SH-SY5Y (cell line): ENCODE results near the gene ATP1B2.

Experiments used
- GATA2 ChIP-seq: IDR thresholded peaks from 2 replicates; pipeline ENCODE4 v1.6.1; 2011; ENCODE audit warnings: mild to moderate bottlenecking, low read depth, low read length
- GATA3 ChIP-seq: IDR thresholded peaks from 2 replicates; pipeline ENCODE4 v1.6.1; 2011; ENCODE audit warnings: low read depth, mild to moderate bottlenecking, low read length, moderate library complexity

The ATP1B2 gene

DNA sequence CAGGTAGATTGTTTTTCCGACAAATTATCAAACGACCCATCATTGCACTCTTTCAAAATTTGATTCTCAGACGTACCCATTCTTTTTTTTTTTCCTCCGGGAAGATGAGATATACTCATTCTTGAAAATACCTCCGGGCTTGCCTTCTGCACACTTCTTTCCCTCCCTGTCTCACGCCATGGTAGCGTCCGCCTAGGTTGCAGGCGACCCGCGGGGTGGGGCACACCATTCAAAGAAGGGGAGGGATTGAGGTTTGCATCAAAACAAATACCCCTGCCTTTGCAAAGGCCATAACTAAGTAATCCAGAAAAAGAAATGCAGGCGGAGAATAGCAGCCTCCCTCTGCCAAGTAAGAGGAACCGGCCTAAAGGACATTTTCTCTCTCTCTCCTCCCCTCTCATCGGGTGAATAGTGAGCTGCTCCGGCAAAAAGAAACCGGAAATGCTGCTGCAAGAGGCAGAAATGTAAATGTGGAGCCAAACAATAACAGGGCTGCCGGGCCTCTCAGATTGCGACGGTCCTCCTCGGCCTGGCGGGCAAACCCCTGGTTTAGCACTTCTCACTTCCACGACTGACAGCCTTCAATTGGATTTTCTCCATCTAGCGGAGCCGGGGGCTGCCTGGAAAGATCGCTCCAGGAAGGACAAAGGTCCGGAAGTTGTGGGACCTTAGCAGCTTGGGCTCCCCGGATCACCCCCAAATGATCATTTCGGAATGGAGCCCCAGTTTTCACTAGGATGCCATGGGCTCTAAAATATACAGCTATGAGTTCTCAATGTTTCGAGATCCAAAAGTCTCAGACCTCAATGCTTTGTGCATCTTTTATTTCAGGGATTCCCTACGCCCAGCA is 35.7 kb downstream of the ATP1B2 start:
- TF ChIP-seq GATA2 (no peak), GATA3 (no peak)

DNA sequence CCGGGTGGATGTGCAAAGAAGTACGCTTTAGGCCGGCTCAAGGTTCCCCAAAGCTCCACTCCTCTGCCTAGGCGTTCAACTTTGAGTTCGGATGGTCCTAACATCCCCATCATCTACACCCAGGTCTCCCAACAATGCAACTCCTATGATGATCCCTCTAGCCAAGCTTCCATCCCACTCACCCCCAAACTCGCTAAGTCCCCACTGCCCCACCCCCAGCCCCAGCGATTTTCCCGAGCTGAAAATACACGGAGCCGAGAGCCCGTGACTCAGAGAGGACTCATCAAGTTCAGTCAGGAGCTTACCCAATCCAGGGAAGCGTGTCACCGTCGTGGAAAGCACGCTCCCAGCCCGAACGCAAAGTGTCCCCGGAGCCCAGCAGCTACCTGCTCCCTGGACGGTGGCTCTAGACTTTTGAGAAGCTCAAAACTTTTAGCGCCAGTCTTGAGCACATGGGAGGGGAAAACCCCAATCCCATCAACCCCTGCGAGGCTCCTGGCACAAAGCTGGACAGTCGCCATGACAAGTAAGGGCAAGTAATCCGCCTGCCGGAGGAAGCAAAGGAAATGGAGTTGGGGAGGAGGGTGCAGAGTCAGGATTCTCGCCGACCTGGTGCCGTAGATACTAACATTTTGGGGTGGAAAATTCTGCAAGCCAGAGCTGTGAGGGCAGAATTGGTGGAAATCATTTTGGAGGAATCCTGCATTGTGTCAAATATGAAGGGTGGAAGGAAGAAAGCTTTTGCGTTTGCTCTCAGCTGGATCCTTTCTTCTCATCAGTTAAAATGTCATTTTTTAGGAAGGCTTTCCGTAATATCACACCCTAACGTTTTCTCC is 36.6 kb downstream of the ATP1B2 start, which contains the start of gene TP53:
Gene TP53 (minus strand): TSS at position 419 of the 836 bp plus-strand sequence. CDS start 10,896 bp downstream, outside the sequence.
- TF ChIP-seq GATA3, result no peak
- no peak for TF ChIP-seq GATA2

DNA sequence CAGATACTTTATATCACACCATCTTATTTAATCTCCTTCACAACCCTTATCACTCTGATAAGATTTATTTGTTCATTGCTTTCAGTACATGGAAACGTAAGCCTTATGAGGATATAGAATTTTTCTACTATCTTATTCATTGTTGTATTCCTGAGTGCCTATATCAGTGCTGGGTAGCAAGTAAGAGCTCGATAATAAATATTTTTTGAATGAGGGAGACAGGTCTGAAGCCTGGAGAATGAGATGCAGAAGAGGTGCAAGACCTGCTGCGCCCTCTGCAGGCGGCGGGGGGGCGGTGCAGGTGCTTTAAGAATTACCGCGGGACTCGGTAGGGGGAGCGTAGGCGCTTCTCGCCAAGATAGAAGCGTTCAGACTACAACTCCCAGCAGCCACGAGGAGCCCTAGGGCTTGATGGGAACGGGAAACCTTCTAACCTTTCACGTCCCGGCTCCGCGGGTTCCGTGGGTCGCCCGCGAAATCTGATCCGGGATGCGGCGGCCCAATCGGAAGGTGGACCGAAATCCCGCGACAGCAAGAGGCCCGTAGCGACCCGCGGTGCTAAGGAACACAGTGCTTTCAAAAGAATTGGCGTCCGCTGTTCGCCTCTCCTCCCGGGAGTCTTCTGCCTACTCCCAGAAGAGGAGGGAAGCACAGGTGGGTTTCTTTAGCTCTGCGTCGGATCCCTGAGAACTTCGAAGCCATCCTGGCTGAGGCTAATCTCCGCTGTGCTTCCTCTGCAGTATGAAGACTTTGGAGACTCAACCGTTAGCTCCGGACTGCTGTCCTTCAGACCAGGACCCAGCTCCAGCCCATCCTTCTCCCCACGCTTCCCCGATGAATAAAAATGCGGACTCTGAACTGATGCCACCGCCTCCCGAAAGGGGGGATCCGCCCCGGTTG is 37.4 kb downstream of the ATP1B2 start, which contains the start of gene WRAP53:
Gene WRAP53 (plus strand): TSS at position 570 of the 900 bp plus-strand sequence. CDS start 172 bp downstream, at position 742.
- TF ChIP-seq GATA3 (no peak), GATA2 (no peak)

DNA sequence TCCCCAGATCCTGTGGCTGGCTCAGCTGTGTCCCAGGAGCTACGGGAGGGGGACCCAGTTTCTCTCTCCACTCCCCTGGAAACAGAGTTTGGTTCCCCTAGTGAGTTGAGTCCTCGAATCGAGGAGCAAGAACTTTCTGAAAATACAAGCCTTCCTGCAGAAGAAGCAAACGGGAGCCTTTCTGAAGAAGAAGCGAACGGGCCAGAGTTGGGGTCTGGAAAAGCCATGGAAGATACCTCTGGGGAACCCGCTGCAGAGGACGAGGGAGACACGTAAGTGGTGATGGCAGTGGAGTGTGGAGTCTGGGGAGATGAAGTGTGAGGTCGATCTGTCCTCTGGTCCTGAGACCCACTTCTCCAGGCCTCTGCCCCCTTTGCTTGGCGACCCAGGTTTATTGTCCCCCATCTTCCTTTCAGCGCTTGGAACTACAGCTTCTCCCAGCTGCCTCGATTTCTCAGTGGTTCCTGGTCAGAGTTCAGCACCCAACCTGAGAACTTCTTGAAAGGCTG is 38.1 kb downstream of the ATP1B2 start:
- TF ChIP-seq GATA2 (no peak), GATA3 (no peak)

DNA sequence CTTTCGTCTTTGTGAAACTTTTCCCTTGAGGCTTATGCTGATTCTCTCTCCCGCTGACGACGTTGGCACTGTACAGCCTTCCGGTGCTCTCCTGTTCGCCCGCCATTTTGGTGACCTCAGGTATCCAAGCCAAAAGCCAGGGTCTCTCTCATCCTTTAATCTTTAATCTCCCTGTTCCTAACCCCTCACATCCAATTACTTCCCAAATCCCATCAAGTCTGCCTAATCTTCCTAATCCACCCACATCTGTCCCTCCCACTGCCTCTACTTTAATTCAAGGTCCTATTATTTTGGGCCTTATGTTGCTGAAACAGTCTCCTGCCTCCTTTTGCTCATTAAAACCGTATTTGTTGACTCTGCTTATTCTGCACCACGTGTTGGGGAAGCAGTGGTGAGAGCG is 44.9 kb downstream of the ATP1B2 start:
- no peak for TF ChIP-seq GATA2
- TF ChIP-seq GATA3, result no peak

DNA sequence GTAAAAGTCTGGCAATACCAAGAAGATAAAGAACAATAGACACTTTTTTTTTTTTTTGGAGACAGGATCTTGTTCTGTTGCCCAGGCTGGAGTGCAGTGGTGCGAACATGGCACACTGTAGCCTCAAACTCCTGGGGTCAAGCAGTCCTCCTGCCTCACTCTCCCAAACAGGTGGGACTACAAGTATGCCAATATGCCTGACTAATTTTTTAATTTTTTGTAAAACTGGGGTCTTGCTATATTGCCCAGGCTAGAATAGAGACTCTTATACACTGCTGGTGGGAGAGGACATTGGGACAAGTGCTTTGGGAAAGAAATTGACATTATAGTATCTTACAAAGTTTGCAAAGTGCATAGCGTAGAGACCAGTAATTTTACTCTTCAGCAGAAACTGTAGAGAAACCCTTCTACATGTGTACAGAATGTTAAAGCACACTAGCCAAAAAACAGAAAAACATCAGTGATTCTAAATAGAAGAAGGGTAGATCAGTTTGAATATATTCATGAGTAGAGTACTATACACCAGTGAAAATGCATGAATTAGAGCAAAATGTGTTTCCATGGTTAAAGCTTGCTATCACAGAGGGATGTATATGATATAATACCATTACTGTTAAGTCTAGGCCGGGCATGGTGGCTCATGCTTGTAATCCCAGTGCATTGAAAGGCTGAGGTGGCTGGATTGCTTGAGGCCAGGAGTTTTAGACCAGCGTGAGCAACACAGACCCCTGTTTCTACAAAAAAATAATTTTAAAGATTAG is 47.3 kb downstream of the ATP1B2 start:
- no peak for TF ChIP-seq GATA3
- no peak for TF ChIP-seq GATA2

DNA sequence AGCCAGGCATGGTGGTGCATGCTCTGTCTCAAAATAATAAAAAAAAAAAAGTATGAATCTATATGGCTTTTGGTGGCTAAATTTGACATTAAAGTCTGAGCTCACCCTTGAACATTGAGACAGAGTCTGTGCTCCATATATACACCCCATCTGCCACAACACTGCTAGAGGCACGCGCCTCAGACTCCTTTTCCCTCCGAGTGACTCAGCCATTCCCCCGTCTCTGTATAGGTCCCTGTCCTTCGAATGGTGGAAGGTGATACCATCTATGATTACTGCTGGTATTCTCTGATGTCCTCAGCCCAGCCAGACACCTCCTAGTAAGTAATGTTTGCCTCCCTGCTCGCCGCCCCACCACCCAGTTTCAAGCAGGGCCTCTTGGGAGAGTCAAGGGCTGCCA is 49.8 kb downstream of the ATP1B2 start:
- TF ChIP-seq GATA2, result no peak
- no peak for TF ChIP-seq GATA3

DNA sequence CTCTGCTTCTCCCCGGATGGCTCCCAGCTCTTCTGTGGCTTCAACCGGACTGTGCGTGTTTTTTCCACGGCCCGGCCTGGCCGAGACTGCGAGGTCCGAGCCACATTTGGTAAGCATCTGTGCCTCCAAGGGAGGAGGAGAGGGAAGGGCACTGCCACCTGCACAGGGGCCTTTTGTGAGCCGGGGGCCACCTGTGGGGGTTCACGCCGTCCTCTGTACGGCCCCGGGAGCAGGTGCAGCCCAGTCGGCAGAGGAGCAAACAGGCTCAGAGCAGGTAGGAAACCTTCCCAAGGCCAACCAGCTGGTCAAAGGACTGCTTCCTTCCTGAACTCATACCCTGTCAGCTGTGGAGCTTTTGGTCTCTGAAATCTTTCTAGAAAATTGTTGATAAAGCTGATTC is 51.0 kb downstream of the ATP1B2 start:
- TF ChIP-seq GATA3 (no peak), GATA2 (no peak)

DNA sequence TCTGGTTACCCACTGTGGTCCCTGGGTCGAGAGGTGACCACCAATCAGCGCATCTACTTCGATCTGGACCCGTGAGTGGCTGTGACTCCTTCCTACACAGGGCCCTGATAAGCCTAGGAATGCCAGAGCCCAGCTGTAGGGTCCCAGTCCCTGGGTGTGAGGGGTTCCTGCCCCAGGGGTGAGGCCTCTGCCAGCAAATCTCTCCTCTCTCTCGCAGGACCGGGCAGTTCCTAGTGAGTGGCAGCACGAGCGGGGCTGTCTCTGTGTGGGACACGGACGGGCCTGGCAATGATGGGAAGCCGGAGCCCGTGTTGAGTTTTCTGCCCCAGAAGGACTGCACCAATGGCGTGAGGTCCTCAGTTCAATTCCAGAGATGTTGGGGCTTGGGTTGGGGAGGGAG is 52.0 kb downstream of the ATP1B2 start:
- no peak for TF ChIP-seq GATA2
- no peak for TF ChIP-seq GATA3

DNA sequence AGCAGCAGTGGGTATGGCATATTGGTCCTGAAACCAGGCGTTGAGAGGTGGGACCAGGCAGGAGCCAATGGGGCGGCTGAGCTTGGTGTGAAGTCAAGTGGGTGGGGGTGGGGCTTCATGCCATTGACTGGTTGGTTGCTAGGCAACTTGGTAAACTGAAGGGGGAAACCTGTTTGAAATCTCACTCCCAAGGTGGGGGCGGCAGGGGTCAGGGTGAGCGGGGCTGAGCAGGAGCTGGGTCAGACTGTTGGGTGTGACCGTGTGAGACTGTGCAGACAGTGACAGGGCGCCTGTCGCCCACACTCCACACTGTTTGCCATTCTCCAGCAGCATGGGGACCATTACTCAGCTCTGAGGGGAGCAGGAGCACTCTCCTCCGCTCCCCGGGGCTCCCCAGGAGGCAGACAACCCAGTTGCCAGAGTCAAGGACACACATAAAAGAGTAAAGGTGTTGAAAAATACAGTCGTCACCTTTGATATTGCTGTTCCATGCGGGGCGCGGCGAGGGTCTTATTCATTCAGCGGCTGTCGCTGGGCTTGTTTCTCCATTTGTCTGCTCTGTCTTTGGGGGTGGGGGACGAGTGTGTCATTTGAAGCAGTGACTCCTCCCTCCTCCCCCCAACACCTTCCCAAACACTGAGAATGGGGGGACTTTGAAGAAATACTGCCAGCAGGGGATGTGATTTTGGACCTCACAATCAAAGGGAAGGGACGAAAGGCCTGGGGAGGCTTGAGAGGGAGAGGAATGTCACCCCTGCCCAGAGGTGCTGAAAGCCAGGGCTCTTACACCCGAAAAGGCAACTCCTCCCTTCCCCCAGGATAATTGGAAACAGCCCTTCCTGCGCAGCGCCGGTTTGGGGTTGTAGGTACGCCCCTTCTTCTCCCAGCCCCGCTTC is 53.1 kb downstream of the ATP1B2 start:
- no peak for TF ChIP-seq GATA2
- no peak for TF ChIP-seq GATA3

DNA sequence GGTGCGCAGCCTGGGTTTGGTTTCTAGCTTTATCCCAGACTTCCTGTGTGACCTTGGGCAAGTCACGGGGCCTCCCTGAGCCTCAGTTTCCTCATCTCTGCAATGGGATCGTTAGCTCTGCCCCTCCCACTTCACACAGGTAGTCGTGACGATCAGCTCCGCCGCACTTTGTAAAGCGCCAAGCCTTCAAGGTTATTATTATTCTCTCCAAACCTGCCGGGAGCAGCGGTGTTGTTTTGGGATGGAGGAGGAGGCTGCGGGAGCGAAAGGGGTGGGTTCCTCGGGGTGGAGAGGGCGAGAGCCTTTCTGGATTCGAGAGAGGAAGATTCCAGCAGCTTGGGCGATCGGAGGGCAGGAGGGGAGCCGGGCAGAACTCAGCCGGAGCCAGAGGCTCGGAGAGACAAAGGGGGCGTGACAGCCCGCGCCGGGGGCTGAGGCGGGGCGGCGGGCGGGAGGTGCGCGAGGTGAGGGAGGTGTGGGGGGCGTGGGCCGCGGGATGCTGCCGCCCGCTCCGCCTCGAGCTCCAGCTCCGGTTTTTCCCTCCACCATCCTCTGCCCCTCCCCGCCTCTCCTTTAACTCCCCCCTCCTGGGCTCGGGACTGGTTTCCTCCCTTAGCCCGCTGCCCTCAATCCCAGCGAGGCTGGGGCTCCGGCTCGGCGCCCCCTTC is 54.0 kb downstream of the ATP1B2 start, which contains the start of gene EFNB3:
Gene EFNB3 (plus strand): TSS at position 602 of the 668 bp plus-strand sequence. CDS start 397 bp downstream, outside the sequence.
- TF ChIP-seq GATA3 (no peak), GATA2 (no peak)
